OCI-LY1 (cell line): ENCODE measurements around the gene DDX3X.

Experiments used
- H2AFZ ChIP-seq: fragments of 200-600 bp; sonication (generic), shearing (Covaris generic); 2 replicates; pipeline ENCODE4 v1.6.0; 2014; ENCODE audit warnings: antibody characterized with exemption, mild to moderate bottlenecking, low read length
- H3F3A ChIP-seq: fragments of 200-600 bp; sonication (generic), shearing (Covaris generic); 2 replicates; pipeline ENCODE4 v1.6.0; 2014; ENCODE audit warnings: mild to moderate bottlenecking, antibody characterized with exemption, low read length, moderate library complexity; ENCODE audit not compliant: insufficient read depth
- H3K27ac ChIP-seq: fragments of 200-600 bp; sonication (generic); 2 replicates; pipeline ENCODE4 v1.5.1; 2014; ENCODE audit warnings: low read length, mixed run types, mild to moderate bottlenecking, low read depth; ENCODE audit not compliant: poor library complexity, severe bottlenecking
- H3K27me3 ChIP-seq: fragments of 200-600 bp; sonication (generic); 2 replicates; pipeline ENCODE4 v1.6.0; 2014; ENCODE audit warnings: antibody characterized with exemption, mild to moderate bottlenecking, low read length, moderate library complexity; ENCODE audit not compliant: insufficient read depth
- H3K36me3 ChIP-seq: fragments of 200-600 bp; sonication (generic); 2 replicates; pipeline ENCODE4 v1.6.1; 2014; ENCODE audit warnings: mild to moderate bottlenecking, antibody characterized with exemption, low read length, moderate library complexity, mixed read lengths; ENCODE audit not compliant: insufficient read depth
- H3K4me1 ChIP-seq: fragments of 200-600 bp; sonication (generic); 2 replicates; pipeline ENCODE4 v1.5.1; 2014; ENCODE audit warnings: mild to moderate bottlenecking, low read length, moderate library complexity; ENCODE audit not compliant: insufficient read depth, severe bottlenecking
- H3K4me2 ChIP-seq: fragments of 200-600 bp; sonication (generic), shearing (Covaris generic); 2 replicates; pipeline ENCODE4 v1.6.1; 2014; ENCODE audit warnings: low read length
- H3K4me3 ChIP-seq: fragments of 200-600 bp; sonication (generic); 2 replicates; pipeline ENCODE4 v1.5.1; 2014; ENCODE audit warnings: low read length, low read depth, mild to moderate bottlenecking, mixed read lengths; ENCODE audit not compliant: poor library complexity, severe bottlenecking
- H3K79me2 ChIP-seq: fragments of 200-600 bp; shearing (Covaris generic); 2 replicates; pipeline ENCODE4 v1.6.1; 2016; ENCODE audit warnings: mixed run types, low read length, mixed read lengths; ENCODE audit not compliant: insufficient read depth
- H3K9ac ChIP-seq: fragments of 200-600 bp; sonication (generic), shearing (Covaris generic); 2 replicates; pipeline ENCODE4 v1.6.1; 2014; ENCODE audit warnings: mild to moderate bottlenecking, low read length, mixed read lengths
- H3K9me2 ChIP-seq: fragments of 200-600 bp; sonication (generic), shearing (Covaris generic); 2 replicates; pipeline ENCODE4 v1.6.1; 2014; ENCODE audit warnings: low read depth, mild to moderate bottlenecking, low read length, mixed read lengths
- H3K9me3 ChIP-seq: fragments of 200-600 bp; shearing (Covaris generic); 2 replicates; pipeline ENCODE4 v1.6.1; 2014; ENCODE audit warnings: low read length, mixed read lengths
- H4K20me1 ChIP-seq: fragments of 200-600 bp; sonication (generic), shearing (Covaris generic); 2 replicates; pipeline ENCODE4 v1.6.0; 2016; ENCODE audit warnings: mild to moderate bottlenecking, low read length; ENCODE audit not compliant: insufficient read depth
- EZH2 ChIP-seq: fragments of 200-600 bp; sonication (generic), shearing (Covaris generic); IDR thresholded peaks from 2 replicates; pipeline ENCODE4 v1.8.0; 2017; ENCODE audit warnings: borderline replicate concordance, mixed run types, mild to moderate bottlenecking, antibody characterized with exemption, low read length, moderate library complexity, mixed read lengths
- TF ChIP-seq, protein P1 (sequence below): fragments of 200-600 bp; sonication (generic), shearing (Covaris generic); IDR thresholded peaks from 2 replicates; pipeline ENCODE4 v1.5.1; 2017; ENCODE audit warnings: mild to moderate bottlenecking, antibody characterized with exemption, low read length, moderate library complexity, mixed read lengths

The DDX3X gene

DNA sequence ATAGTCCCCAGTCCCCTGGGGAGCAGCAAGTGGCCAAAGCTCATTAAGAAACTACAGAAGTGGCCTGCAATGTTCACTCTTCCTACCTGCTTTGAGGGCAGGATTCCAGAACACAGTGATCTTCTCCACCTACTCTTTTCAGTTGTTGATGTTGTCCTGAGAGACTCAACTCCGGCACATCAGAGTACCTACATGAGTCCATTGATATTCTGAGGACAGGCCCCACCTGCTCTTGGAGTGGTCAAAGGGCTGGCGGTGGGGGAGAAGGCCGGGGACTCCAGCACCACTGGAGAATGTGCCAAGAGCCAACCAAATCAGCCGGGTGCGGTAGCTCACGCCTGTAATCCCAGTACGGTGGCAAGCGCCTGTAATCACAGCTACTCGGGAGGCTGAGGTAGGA is 29.8 kb upstream of the DDX3X start:
- TF ChIP-seq, protein P1, sequence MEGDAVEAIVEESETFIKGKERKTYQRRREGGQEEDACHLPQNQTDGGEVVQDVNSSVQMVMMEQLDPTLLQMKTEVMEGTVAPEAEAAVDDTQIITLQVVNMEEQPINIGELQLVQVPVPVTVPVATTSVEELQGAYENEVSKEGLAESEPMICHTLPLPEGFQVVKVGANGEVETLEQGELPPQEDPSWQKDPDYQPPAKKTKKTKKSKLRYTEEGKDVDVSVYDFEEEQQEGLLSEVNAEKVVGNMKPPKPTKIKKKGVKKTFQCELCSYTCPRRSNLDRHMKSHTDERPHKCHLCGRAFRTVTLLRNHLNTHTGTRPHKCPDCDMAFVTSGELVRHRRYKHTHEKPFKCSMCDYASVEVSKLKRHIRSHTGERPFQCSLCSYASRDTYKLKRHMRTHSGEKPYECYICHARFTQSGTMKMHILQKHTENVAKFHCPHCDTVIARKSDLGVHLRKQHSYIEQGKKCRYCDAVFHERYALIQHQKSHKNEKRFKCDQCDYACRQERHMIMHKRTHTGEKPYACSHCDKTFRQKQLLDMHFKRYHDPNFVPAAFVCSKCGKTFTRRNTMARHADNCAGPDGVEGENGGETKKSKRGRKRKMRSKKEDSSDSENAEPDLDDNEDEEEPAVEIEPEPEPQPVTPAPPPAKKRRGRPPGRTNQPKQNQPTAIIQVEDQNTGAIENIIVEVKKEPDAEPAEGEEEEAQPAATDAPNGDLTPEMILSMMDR: no peak
- no peak for TF ChIP-seq EZH2
- H3K79me2 ChIP-seq: no peaks in the 10 kb centered on the region
- H3K4me3 ChIP-seq: no peak overlapping the region
- H3F3A ChIP-seq: no peaks in the 10 kb centered on the region
- H2AFZ ChIP-seq: no peak overlapping the region
- H3K9me3 ChIP-seq: no peaks in the 10 kb centered on the region
- H3K9ac ChIP-seq: no peak overlapping the region
- no peaks in the 10 kb centered on the region for H3K9me2 ChIP-seq
- H3K27ac ChIP-seq: no peak overlapping the region
- H3K4me1 ChIP-seq: no peaks in the 10 kb centered on the region
- H4K20me1 ChIP-seq: no peaks in the 10 kb centered on the region
- H3K27me3 ChIP-seq: no peaks in the 10 kb centered on the region
- no peak overlapping the region for H3K4me2 ChIP-seq
- no peaks in the 10 kb centered on the region for H3K36me3 ChIP-seq

DNA sequence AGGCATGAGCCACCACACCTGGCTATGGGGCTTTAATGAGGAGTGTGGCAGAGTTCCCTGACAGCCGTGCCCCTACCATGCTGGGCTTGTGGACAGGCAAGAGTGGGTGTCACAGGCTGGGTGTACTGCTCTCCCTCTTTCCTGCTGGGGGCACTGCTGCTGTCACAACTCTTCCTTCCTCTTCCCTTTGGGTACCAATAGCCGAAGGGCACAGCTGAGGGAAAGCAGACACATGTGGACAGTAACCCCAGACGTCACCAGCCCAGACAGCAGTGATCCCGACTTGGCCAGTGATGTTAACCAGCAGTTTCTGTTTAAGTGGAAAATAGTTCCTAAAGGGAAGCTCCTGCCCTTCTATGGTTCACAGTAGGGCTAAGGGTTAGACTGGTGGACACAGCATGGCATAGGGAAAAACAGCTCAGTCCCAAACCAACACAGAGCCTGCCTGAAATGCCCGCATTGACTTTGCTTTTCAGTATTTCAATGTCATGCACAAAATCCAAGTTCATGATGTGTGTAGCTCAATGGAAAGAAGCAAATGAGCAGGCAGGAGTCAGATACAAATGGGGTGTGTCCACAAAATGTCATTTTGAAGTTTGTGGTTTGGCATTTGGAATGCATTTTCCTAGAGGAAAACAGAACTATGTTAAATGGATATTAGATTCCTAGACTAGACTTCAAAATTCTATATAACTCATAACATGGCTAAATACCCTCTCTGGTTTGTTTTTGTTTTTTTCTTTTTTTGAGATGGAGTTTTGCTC is 24.9 kb upstream of the DDX3X start:
- H3K4me1 ChIP-seq: no peaks in the 10 kb centered on the region
- H3K9me2 ChIP-seq: no peaks in the 10 kb centered on the region
- H3K27me3 ChIP-seq: no peaks in the 10 kb centered on the region
- H4K20me1 ChIP-seq: no peaks in the 10 kb centered on the region
- H3K9ac ChIP-seq: no peak overlapping the region
- no peak overlapping the region for H3K4me3 ChIP-seq
- H3F3A ChIP-seq: no peaks in the 10 kb centered on the region
- H3K36me3 ChIP-seq: no peaks in the 10 kb centered on the region
- no peak overlapping the region for H3K27ac ChIP-seq
- H3K79me2 ChIP-seq: no peaks in the 10 kb centered on the region
- no peak overlapping the region for H3K4me2 ChIP-seq
- no peak overlapping the region for H2AFZ ChIP-seq
- H3K9me3 ChIP-seq: no peaks in the 10 kb centered on the region
- TF ChIP-seq, protein P1: no peak
- no peak for TF ChIP-seq EZH2

DNA sequence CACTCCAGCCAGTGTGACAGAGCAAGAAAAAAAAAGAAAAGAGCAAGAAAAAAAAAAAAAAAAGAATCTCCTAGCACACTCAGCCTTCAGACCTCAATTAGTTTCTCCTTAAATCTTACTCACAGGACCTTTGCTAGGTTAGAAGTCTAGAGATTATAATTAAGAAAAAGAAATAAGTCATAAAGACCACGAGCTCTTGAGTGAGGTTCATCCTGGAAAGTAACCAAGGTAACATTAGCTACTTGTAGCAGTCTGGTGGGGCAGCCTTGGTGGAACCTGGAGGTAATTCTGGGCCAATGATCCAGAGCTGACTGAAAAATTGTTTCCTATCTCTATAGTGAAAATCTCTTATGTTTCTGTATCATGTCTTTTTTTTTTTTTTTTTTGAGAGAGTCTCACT is 21.2 kb upstream of the DDX3X start:
- Histone ChIP-seq H3K36me3 (no peaks in the 10 kb centered on the region), H3K27ac (no peak overlapping the region), H3K4me2 (no peak overlapping the region), H3K9me2 (no peaks in the 10 kb centered on the region), H3K4me3 (no peak overlapping the region), H3K9ac (no peak overlapping the region), H3K4me1 (no peaks in the 10 kb centered on the region), H2AFZ (no peak overlapping the region), H3K9me3 (no peaks in the 10 kb centered on the region), H3F3A (no peaks in the 10 kb centered on the region), H4K20me1 (no peaks in the 10 kb centered on the region), H3K79me2 (no peaks in the 10 kb centered on the region), H3K27me3 (no peaks in the 10 kb centered on the region)
- no peak for TF ChIP-seq EZH2
- TF ChIP-seq, protein P1: no peak
